Right lobe of liver (tissue), 4 donors: Measurements from ENCODE around the gene GPR158.

Experiments
- POLR2A ChIP-seq: fragments of 450-650 bp; IDR thresholded peaks from one replicate; pipeline ENCODE4 v1.6.1; 2017; ENCODE audit warnings: antibody characterized with exemption, mild to moderate bottlenecking
- TF ChIP-seq, protein P1 (sequence below), 4 donors: fragments of 200-600 bp in 3 of 4; fragments of 450-650 bp in 1 of 4; IDR thresholded peaks; one replicate each; pipeline versions ENCODE4 v1.5.1 to v1.8.0; 2016 to 2022; ENCODE audit warnings: antibody characterized with exemption in 4 of 4, mild to moderate bottlenecking in 2 of 4
- donor health status: DM: no; HTN: no; CAD: no.
- donor health status: DM: no; HTN: no; CAD: no.
- donor health status: DM: no; HTN: yes; CAD: no.

DNA sequence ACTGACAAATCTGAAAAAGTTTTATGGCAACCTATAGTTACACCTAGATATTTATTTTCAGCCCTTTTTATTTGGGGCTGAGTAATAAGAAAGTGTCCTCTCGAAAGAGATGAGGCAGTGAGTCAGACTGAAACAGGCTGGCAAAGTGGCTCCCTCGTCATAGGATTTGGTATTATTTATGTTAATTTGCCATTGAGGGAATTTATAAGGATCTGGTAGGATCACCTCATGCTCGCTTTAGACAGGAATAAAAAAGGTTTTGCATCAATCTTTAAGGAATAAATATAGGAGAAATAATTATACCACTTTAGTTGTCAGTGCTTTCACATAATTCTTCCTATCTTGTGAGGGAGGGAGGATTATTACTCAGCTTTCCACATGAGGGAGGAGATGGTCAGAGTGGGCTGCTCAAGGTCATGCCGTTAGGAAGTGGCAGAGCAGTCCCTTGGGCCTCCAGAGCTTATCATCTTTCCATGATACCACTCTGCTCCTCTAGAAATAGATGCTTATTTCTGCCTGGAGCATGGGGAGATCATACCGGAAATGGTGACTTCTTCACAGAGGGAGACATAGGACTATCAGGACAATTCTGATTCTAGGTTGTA lies 356.8 kb downstream of the GPR158 start:
- no peak for TF ChIP-seq POLR2A
- TF ChIP-seq, protein P1, sequence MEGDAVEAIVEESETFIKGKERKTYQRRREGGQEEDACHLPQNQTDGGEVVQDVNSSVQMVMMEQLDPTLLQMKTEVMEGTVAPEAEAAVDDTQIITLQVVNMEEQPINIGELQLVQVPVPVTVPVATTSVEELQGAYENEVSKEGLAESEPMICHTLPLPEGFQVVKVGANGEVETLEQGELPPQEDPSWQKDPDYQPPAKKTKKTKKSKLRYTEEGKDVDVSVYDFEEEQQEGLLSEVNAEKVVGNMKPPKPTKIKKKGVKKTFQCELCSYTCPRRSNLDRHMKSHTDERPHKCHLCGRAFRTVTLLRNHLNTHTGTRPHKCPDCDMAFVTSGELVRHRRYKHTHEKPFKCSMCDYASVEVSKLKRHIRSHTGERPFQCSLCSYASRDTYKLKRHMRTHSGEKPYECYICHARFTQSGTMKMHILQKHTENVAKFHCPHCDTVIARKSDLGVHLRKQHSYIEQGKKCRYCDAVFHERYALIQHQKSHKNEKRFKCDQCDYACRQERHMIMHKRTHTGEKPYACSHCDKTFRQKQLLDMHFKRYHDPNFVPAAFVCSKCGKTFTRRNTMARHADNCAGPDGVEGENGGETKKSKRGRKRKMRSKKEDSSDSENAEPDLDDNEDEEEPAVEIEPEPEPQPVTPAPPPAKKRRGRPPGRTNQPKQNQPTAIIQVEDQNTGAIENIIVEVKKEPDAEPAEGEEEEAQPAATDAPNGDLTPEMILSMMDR (IDR thresholded peaks at IDR 0.05), result no peak
